ENCODE measurements around the gene LPGAT1. TPM values are rescaled to one million over a fixed set of nuclear protein-coding genes. Genes with fewer than 3 reads are reported as not detected.

Gene LPGAT1
- 73.7 and 92.1 TPM in 2 replicates for total RNA-seq
- polyA plus RNA-seq: 25.3 and 36.4 TPM in 2 replicates

- peak within 1 kb of the TSS; percentile 95 for H3K4me3 ChIP-seq
- WGBS (ENCODE audit: low lambda C conversion rate, missing lambda C conversion rate): 2% methylated on average over 26 of the region's 88 CpGs
- peaks cover 5% of the 10 kb centered on the region for H3K4me1 ChIP-seq (ENCODE audit: insufficient read depth)
These were observed at the start of gene LPGAT1 for GRCh38 chr1:211830328-211831142. LPGAT1 (minus strand) TSS chr1:211830763; CDS start chr1:211829296, 1,467 bp downstream.

GRCh38 chr1:211879475-211879874, 48.9 kb upstream of the LPGAT1 start:
- H4K20me1 ChIP-seq (ENCODE audit: insufficient read depth, poor library complexity, severe bottlenecking): no peaks in the 10 kb centered on the region
- no peaks in the 10 kb centered on the region for H3K9me3 ChIP-seq (ENCODE audit: low read depth)
- no peak for TF ChIP-seq EZH2phosphoT487 (IDR thresholded peaks at IDR 0.05; ENCODE audit: low read depth, severe bottlenecking, unreplicated experiment)
- TF ChIP-seq CTCF (IDR thresholded peaks at IDR 0.05; ENCODE audit: poor library complexity): no peak
- TF ChIP-seq EZH2 (IDR thresholded peaks at IDR 0.05; ENCODE audit: borderline replicate concordance): no peak
- H3K4me3 ChIP-seq: no peak overlapping the region
- no peaks in the 10 kb centered on the region for H3K4me1 ChIP-seq (ENCODE audit: insufficient read depth)
- H3K4me2 ChIP-seq: no peak overlapping the region
- no peaks in the 10 kb centered on the region for H3K79me2 ChIP-seq
- no peak for DNase-seq (ENCODE audit: low spot score)
- no peaks in the 10 kb centered on the region for H3K9me2 ChIP-seq (replicated peaks; ENCODE audit: insufficient read depth)
- H3K27ac ChIP-seq: no peak overlapping the region
- no peak overlapping the region for H2AFZ ChIP-seq
- no peaks in the 10 kb centered on the region for H3K27me3 ChIP-seq
- WGBS (ENCODE audit: low lambda C conversion rate, missing lambda C conversion rate): 93% methylated on average over 2 of the region's 2 CpGs
- H3K36me3 ChIP-seq (replicated peaks; ENCODE audit: insufficient read depth, low read depth): no peaks in the 10 kb centered on the region

More at GRCh38 chr1:211830328-211831142, at the start of gene LPGAT1:
- Histone ChIP-seq H3K9me3 (ENCODE audit: low read depth) (no peaks in the 10 kb centered on the region), H3K4me2 (peak within 1 kb of the TSS; percentile 92), H4K20me1 (ENCODE audit: insufficient read depth, poor library complexity, severe bottlenecking) (peaks cover 3% of the 10 kb centered on the region), H3K9me2 (replicated peaks; ENCODE audit: insufficient read depth) (no peaks in the 10 kb centered on the region), H3K79me2 (peaks cover 33% of the 10 kb centered on the region), H3K27ac (peak within 1 kb of the TSS; percentile 95), H3K36me3 (replicated peaks; ENCODE audit: insufficient read depth, low read depth) (no peaks in the 10 kb centered on the region), H2AFZ (peak within 1 kb of the TSS; percentile 88), H3K27me3 (no peaks in the 10 kb centered on the region)
- peak; percentile 92 for DNase-seq (ENCODE audit: low spot score)
- no peak for TF ChIP-seq EZH2 (IDR thresholded peaks at IDR 0.05; ENCODE audit: borderline replicate concordance)
- TF ChIP-seq CTCF (IDR thresholded peaks at IDR 0.05; ENCODE audit: poor library complexity): peak; percentile 58

- WGBS (ENCODE audit: low lambda C conversion rate, missing lambda C conversion rate): 95% methylated on average over 7 of the region's 7 CpGs
- Histone ChIP-seq H2AFZ (no peak overlapping the region), H3K9me3 (ENCODE audit: low read depth) (no peaks in the 10 kb centered on the region), H3K27me3 (no peaks in the 10 kb centered on the region), H4K20me1 (ENCODE audit: insufficient read depth, poor library complexity, severe bottlenecking) (no peaks in the 10 kb centered on the region), H3K27ac (no peak overlapping the region), H3K4me2 (no peak overlapping the region), H3K36me3 (replicated peaks; ENCODE audit: insufficient read depth, low read depth) (no peaks in the 10 kb centered on the region), H3K4me1 (ENCODE audit: insufficient read depth) (no peaks in the 10 kb centered on the region), H3K79me2 (no peaks in the 10 kb centered on the region), H3K4me3 (no peak overlapping the region), H3K9me2 (replicated peaks; ENCODE audit: insufficient read depth) (no peaks in the 10 kb centered on the region)
- TF ChIP-seq EZH2phosphoT487 (IDR thresholded peaks at IDR 0.05; ENCODE audit: low read depth, severe bottlenecking, unreplicated experiment): no peak
- no peak for TF ChIP-seq CTCF (IDR thresholded peaks at IDR 0.05; ENCODE audit: poor library complexity)
- TF ChIP-seq EZH2 (IDR thresholded peaks at IDR 0.05; ENCODE audit: borderline replicate concordance): no peak
- DNase-seq (ENCODE audit: low spot score): no peak
These were observed 46.5 kb upstream of the LPGAT1 start for GRCh38 chr1:211876851-211877590.
